Activated CD4-positive, alpha-beta T cell treated with anti-CD3 and anti-CD28 coated beads for 36 hours (primary cell): ENCODE data around the gene GNAI3. TPM values are rescaled to one million over a fixed set of nuclear protein-coding genes. Genes with fewer than 3 reads are reported as not detected.

Experiments used
- ATAC-seq: fragments of 200-7000 bp; cut with Tn5 transposase; one replicate; pipeline ENCODE4 v1.10.0; 2021; ENCODE audit warnings: mild to moderate bottlenecking, moderate library complexity
- CTCF ChIA-PET: fragments of 350-600 bp; sonication (Branson Sonifier 250); formaldehyde crosslinking; loops from one replicate; lab custom pipeline; 2021; ENCODE audit warnings: antibody characterized with exemption; lab: Charles Lee
- POLR2A ChIA-PET: fragments of 350-600 bp; sonication (Branson Sonifier 250); formaldehyde crosslinking; loops from one replicate; lab custom pipeline; 2021; ENCODE audit warnings: antibody characterized with exemption, inconsistent platforms; lab: Charles Lee
- DNase-seq: peaks from one replicate; pipeline ENCODE4 v3.0.0-alpha.2; 2020
- H3K27ac Mint-ChIP-seq: one replicate; pipeline ENCODE4 v1.8.0; 2021; ENCODE audit warnings: mixed read lengths
- H3K27me3 Mint-ChIP-seq: one replicate; pipeline ENCODE4 v1.8.0; 2021; ENCODE audit warnings: mixed read lengths
- H3K36me3 Mint-ChIP-seq: one replicate; pipeline ENCODE4 v1.8.0; 2021; ENCODE audit warnings: low read depth, mixed read lengths
- H3K4me1 Mint-ChIP-seq: one replicate; pipeline ENCODE4 v1.8.0; 2021; ENCODE audit warnings: mixed read lengths
- H3K4me3 Mint-ChIP-seq: one replicate; pipeline ENCODE4 v1.8.0; 2021; ENCODE audit warnings: mild to moderate bottlenecking, moderate library complexity, mixed read lengths
- H3K9me3 Mint-ChIP-seq: one replicate; pipeline ENCODE4 v1.8.0; 2021; ENCODE audit warnings: low read depth, mixed read lengths
- intact Hi-C, 2 experiments: fragments of 100-400 bp; cut with DNase I in 1 of 2; cut with micrococcal nuclease in 1 of 2; formaldehyde crosslinking; loops; one replicate each; pipeline versions ENCODE4 v1.14.2 to v1.15.1; 2022 to 2024; cut with DNase I, micrococcal nuclease
- total RNA-seq, 2 experiments: library from RNA; stranded (reverse); gene quantifications; one replicate each; pipeline ENCODE4 v1.2.3, GENCODE V29; 2021

GNAI3 gene
- total RNA-seq, 2 experiments from 2014 or later: 7.1 to 9.6 TPM

DNA sequence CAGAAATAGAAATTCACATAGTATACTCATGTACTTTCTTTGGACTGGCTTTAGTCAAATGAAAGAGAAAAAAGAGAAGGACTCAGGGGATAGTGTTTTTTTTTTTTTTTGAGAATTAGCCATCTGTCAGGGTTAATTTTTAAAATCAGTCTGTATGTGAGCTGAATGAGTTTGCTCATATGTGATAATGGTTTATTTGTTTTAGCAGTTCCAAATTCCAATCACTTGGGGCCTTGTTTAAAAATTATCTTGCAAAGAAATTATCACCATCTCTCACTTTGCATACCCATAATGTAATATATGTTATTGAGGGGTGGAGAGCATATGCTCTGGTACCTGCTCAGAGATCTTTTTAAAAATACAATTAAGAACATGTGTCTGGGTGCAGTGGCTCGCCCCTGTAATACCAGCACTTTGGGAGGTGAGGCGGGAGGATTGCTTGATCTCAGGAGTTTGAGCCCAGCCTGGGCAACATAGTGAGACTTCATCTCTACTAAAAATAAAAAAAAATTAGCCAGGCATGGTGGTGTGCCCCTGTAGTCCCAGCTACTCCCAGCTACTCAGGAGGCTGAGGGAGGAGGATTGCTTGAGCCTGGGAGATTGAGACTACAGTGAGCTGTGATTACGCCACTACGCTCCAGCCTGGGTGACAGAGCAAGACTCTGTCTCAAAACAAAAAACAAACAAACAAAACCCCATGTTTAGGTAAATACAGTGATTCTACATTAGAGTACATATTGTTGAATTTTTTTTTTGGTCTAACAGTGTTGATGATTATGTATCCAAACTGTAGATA, 19.7 kb downstream of the GNAI3 start:
- ChIA-PET CTCF (interaction anchor here (1.2 kb wide), 1 partner anchor 73 kb away, joined by 3 read pairs; no protein-coding TSS in a partner anchor), POLR2A (interaction anchor here (0.6 kb wide), 1 partner anchor 120 kb away, joined by 4 read pairs; the partner anchor contains the start of gene GSTM1)
- Mint-ChIP-seq H3K9me3 (no peaks in the 10 kb centered on the region), H3K4me1 (peaks cover 44% of the 10 kb centered on the region), H3K27ac (no peak overlapping the region), H3K4me3 (no peak overlapping the region), H3K27me3 (no peaks in the 10 kb centered on the region), H3K36me3 (peaks cover 6% of the 10 kb centered on the region)
- intact Hi-C loops: no loop called here
- no peak for ATAC-seq
- no peak for DNase-seq

DNA sequence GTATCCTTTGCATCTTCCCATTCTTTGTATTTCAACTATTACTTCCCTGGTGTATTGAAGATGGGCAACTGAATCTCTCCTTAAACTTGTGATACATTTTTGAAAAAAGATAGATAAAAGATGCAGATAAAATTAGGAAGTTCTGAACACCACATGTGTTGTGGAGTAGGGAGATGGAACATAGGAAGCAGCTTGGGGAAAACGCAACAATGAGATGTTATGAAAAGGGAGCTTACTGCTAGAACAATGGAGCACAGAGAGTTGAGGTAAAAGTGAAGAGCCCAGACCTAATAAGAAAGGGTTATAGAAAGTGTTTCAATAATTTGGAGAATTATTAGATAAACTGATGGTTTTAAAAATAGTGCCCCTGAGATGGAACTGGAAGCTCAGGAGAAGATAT, 20.9 kb downstream of the GNAI3 start:
- H3K4me3 Mint-ChIP-seq: no peak overlapping the region
- peaks cover 36% of the 10 kb centered on the region for H3K4me1 Mint-ChIP-seq
- H3K9me3 Mint-ChIP-seq: no peaks in the 10 kb centered on the region
- no peaks in the 10 kb centered on the region for H3K27me3 Mint-ChIP-seq
- H3K27ac Mint-ChIP-seq: no peak overlapping the region
- ChIA-PET CTCF (interaction anchor here (0.6 to 2.1 kb wide), 7 partner anchors 10 to 77 kb away, joined by 3 to 10 read pairs (median 4); partner anchors contain the start of gene GNAI3), POLR2A (no interaction called here)
- no peak for DNase-seq
- H3K36me3 Mint-ChIP-seq: peaks cover 4% of the 10 kb centered on the region
- intact Hi-C loops: no loop called here
- ATAC-seq: no peak

DNA sequence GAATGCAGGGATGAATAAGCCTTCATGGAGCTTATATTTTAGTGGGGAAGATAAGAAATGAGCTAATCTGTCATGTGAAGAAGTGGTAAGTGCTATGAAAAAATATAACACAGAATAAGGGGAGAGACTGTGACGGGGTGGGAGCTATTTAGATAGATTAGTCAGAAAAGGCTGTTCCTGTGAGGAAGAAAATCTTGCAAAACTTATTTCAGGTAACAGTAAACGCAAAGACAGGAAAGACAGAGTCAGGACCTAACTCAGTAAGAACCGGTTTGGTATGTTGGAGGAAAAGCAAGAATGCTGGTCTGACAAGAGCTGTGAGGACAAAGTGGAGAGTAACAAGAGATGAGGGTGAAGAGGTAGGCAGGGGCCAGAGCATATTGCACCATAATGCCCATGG, 22.0 kb downstream of the GNAI3 start:
- DNase-seq (no peak), ATAC-seq (no peak)
- Mint-ChIP-seq H3K27me3 (no peaks in the 10 kb centered on the region), H3K27ac (no peak overlapping the region), H3K4me3 (no peak overlapping the region), H3K9me3 (no peaks in the 10 kb centered on the region), H3K4me1 (peaks cover 30% of the 10 kb centered on the region), H3K36me3 (no peaks in the 10 kb centered on the region)
- CTCF ChIA-PET: interaction anchor here (1.0 to 2.1 kb wide), 9 partner anchors 10 to 69 kb away, joined by 3 to 10 read pairs (median 4); partner anchors contain the start of gene GNAI3
- intact Hi-C loops: no loop called here
- POLR2A ChIA-PET: no interaction called here

DNA sequence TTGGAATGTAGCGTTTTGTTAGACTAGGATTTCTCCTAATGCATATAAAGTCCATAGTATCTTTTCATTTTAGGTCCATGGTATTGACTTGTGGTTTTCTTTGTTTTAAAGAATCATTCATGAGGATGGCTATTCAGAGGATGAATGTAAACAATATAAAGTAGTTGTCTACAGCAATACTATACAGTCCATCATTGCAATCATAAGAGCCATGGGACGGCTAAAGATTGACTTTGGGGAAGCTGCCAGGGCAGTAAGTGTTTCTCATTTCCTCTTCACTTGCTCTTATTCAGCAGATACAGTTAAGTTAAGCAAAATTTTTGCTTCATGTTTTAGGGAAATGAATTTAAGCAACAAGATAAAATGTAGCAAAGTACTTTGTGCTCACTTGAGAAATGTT, 25.4 kb downstream of the GNAI3 start:
- POLR2A ChIA-PET: no interaction called here

DNA sequence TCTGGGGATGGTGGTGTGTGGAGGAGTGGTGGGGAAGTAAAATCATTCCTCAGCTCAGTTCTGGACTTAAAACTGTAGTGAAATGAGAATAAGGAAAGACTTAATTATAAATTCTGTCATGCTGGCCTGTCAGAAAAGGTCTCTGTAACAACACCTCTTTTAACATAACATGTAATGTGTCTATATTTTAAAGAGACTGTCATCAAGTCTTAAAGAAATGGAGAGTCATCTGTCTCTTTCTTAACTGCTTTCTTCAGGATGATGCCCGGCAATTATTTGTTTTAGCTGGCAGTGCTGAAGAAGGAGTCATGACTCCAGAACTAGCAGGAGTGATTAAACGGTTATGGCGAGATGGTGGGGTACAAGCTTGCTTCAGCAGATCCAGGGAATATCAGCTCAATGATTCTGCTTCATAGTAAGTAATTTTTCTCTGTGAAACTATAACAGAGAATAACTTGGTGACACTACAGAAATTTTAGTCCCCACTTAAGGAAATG, 30.6 kb downstream of the GNAI3 start:
- H3K36me3 Mint-ChIP-seq: peaks cover 37% of the 10 kb centered on the region
- ChIA-PET CTCF (interaction anchor here (0.7 kb wide), 1 partner anchor 37 kb away, joined by 3 read pairs; no protein-coding TSS in a partner anchor), POLR2A (no interaction called here)
- intact Hi-C loops: no loop called here
- no peaks in the 10 kb centered on the region for H3K9me3 Mint-ChIP-seq
- no peak overlapping the region for H3K4me3 Mint-ChIP-seq
- H3K4me1 Mint-ChIP-seq: peaks cover 3% of the 10 kb centered on the region
- peak overlapping the region; percentile 14 for H3K27ac Mint-ChIP-seq
- H3K27me3 Mint-ChIP-seq: no peaks in the 10 kb centered on the region
- DNase-seq: no peak
- ATAC-seq: no peak

More for the DNA sequence above, 25.4 kb downstream of the GNAI3 start:
- H3K27ac Mint-ChIP-seq: no peak overlapping the region
- no peaks in the 10 kb centered on the region for H3K9me3 Mint-ChIP-seq
- ATAC-seq (no peak), DNase-seq (no peak)
- H3K36me3 Mint-ChIP-seq: peaks cover 9% of the 10 kb centered on the region
- no peak overlapping the region for H3K4me3 Mint-ChIP-seq
- H3K27me3 Mint-ChIP-seq: no peaks in the 10 kb centered on the region
- peaks cover 12% of the 10 kb centered on the region for H3K4me1 Mint-ChIP-seq
- CTCF ChIA-PET: interaction anchor here (1.0 to 1.1 kb wide), 2 partner anchors 25 to 27 kb away, joined by 3 read pairs; partner anchors contain the start of gene GNAI3
- intact Hi-C loops: no loop called here

DNA sequence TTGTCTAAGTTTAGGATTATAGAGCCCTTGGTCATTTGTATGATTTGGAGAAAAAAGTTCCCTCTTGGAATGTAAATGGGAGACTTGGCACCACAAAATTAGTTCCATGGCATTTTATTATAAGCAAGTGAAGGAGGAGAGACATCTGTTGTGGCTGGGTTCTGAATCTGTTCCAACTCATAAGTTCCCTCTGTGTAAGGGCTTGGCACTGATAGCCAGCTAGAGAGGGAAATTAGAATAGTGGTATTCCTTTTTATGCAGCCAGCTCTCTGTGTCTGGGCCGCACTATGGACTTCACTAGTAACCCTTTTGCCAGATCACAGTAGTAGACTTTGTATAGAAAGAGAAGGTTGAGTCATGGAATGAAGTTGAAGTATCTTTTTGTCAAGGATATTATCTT, 31.1 kb downstream of the GNAI3 start:
- DNase-seq (no peak), ATAC-seq (no peak)
- intact Hi-C loops: no loop called here
- ChIA-PET POLR2A (no interaction called here), CTCF (interaction anchor here (0.7 to 2.0 kb wide), 2 partner anchors 34 to 36 kb away, joined by 3 to 6 read pairs; no protein-coding TSS in a partner anchor)
- H3K36me3 Mint-ChIP-seq: peaks cover 39% of the 10 kb centered on the region
- no peak overlapping the region for H3K4me3 Mint-ChIP-seq
- peaks cover 3% of the 10 kb centered on the region for H3K4me1 Mint-ChIP-seq
- no peaks in the 10 kb centered on the region for H3K27me3 Mint-ChIP-seq
- H3K9me3 Mint-ChIP-seq: no peaks in the 10 kb centered on the region
- H3K27ac Mint-ChIP-seq: no peak overlapping the region

DNA sequence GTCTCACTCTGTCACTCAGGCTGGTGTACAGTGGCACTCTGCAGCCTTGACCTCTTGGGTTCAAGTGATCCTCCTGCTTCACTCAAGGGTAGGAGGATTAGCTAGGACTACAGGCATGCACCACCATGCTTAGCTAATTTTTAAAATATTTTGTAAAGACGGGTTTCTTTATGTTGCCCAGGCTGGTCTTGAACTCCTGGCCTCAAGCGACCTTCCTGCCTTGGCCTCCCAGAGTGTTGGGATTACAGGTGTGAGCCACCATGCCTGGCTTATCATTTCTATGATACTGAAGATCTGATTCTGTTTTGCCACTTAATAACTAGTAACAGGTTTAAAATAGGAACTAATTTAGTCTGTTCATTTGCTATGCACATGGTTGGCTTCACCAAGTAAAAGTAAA, 33.6 kb downstream of the GNAI3 start:
- POLR2A ChIA-PET: no interaction called here
- ATAC-seq (no peak), DNase-seq (no peak)
- Mint-ChIP-seq H3K4me3 (no peak overlapping the region), H3K36me3 (peaks cover 47% of the 10 kb centered on the region), H3K27me3 (no peaks in the 10 kb centered on the region), H3K27ac (no peak overlapping the region), H3K9me3 (no peaks in the 10 kb centered on the region), H3K4me1 (peaks cover 3% of the 10 kb centered on the region)
- CTCF ChIA-PET: no interaction called here
- intact Hi-C loops: no loop called here

DNA sequence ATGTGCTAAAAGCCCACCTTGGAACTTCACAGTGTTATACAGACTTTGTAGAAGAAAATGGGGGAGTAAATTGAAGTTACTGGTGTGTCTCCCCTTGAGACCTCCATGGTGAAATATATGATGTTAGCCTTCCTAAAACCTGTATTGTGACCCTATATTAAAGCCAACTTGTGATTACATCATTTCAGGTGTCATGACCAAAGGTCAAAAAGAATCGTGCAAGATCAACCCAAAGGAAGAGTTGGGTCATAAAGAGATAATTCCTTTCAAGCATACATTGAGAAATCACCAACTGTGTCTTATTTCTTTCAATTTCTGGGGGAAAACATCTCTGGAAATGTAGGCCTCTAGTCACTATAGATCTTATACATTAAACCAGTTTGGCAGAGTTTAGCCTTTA, 36.4 kb downstream of the GNAI3 start:
- CTCF ChIA-PET: no interaction called here
- Mint-ChIP-seq H3K4me1 (no peaks in the 10 kb centered on the region), H3K4me3 (no peak overlapping the region), H3K36me3 (peaks cover 54% of the 10 kb centered on the region), H3K27ac (no peak overlapping the region), H3K9me3 (no peaks in the 10 kb centered on the region), H3K27me3 (no peaks in the 10 kb centered on the region)
- ATAC-seq: no peak
- intact Hi-C loops: no loop called here
- DNase-seq: no peak
- POLR2A ChIA-PET: no interaction called here

DNA sequence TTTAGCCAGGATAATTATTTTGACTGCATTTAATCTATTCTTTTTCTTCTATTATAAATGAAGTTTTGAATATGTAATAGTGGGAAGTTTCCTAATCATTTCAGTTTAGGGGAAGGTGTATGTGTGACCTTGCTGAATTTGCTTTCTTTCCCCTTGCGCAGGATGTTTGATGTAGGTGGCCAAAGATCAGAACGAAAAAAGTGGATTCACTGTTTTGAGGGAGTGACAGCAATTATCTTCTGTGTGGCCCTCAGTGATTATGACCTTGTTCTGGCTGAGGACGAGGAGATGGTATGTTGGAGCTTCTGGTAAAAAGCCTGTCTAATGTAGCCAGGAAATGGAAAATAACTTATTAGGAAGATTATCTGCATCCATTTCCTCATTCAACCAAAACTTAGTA, 37.6 kb downstream of the GNAI3 start:
- H3K4me3 Mint-ChIP-seq: no peak overlapping the region
- peaks cover 45% of the 10 kb centered on the region for H3K36me3 Mint-ChIP-seq
- ATAC-seq (no peak), DNase-seq (no peak)
- no peaks in the 10 kb centered on the region for H3K9me3 Mint-ChIP-seq
- CTCF ChIA-PET: interaction anchor here (0.7 kb wide), 3 partner anchors 71 to 187 kb away, joined by 3 read pairs; no protein-coding TSS in a partner anchor
- no peak overlapping the region for H3K27ac Mint-ChIP-seq
- intact Hi-C loops: no loop called here
- no peaks in the 10 kb centered on the region for H3K27me3 Mint-ChIP-seq
- H3K4me1 Mint-ChIP-seq: no peaks in the 10 kb centered on the region
- POLR2A ChIA-PET: no interaction called here

DNA sequence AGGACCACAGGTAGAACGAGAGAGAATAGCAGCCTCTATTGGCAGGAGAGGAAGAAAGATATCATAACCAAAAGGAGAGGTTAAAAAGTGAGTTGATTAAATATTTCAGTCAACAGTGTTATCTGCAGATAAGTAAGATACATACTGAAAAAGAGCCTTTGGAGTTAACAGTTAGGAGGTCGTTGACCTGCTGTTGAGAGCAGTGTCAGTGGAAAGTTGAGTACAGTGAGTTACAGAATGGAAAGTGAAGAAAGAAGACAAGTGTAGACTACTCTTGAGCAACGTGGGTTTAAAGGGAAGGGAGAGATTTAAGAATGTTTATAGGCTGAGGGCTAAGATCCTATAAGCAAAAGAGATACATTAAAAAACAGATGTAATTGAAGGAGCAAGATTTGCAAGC, 40.8 kb downstream of the GNAI3 start:
- Mint-ChIP-seq H3K4me1 (no peaks in the 10 kb centered on the region), H3K4me3 (no peak overlapping the region), H3K27me3 (no peaks in the 10 kb centered on the region), H3K27ac (no peak overlapping the region), H3K9me3 (no peaks in the 10 kb centered on the region), H3K36me3 (peaks cover 39% of the 10 kb centered on the region)
- no peak for DNase-seq
- no peak for ATAC-seq
- intact Hi-C loops: no loop called here
- ChIA-PET POLR2A (no interaction called here), CTCF (no interaction called here)

DNA sequence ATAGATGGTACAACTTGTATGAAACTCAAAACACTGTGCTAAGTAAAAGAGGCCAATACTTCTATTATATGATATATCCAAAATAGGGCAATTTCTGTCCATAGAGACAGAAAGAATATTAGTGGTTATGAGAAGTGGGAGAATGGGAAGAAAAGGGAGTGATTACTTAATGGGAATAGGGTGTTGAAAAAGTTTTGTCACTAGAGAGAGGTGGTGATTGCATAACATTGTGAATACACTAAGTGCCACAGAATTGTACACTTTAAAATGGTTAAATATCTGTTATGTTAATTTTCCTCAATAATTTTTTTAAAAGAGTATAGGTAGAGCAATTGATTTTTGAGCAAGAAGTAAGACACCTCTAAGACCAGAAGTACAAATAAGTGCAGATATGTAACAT, 41.3 kb downstream of the GNAI3 start:
- H3K36me3 Mint-ChIP-seq: peaks cover 37% of the 10 kb centered on the region
- H3K4me3 Mint-ChIP-seq: no peak overlapping the region
- H3K27me3 Mint-ChIP-seq: no peaks in the 10 kb centered on the region
- DNase-seq (no peak), ATAC-seq (no peak)
- no peak overlapping the region for H3K27ac Mint-ChIP-seq
- ChIA-PET POLR2A (no interaction called here), CTCF (interaction anchor here (0.8 to 1.8 kb wide), 3 partner anchors 10 to 310 kb away, joined by 3 to 6 read pairs (median 4); no protein-coding TSS in a partner anchor)
- no peaks in the 10 kb centered on the region for H3K4me1 Mint-ChIP-seq
- H3K9me3 Mint-ChIP-seq: no peaks in the 10 kb centered on the region
- intact Hi-C loops: no loop called here

DNA sequence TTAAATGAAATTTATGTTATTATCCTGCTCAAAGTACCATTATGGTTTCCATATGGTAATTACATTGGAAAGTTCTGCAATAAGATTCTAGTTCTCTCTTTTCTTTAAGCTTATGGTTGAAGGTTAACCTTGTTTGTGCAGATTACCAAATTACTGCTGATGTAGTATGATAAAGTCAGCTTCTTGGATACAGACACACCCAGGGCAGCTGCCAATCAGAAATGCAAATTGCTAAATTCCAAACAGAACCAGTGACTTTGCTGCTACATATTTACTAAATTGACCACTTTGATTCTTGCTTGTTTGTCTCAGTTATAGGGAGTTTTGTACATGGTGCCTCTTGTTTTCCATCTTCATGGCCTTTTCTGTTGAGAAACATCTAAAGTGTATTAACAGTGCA, 44.5 kb downstream of the GNAI3 start:
- ATAC-seq (no peak), DNase-seq (no peak)
- no peaks in the 10 kb centered on the region for H3K27me3 Mint-ChIP-seq
- peaks cover 2% of the 10 kb centered on the region for H3K4me1 Mint-ChIP-seq
- intact Hi-C loops: no loop called here
- no peak overlapping the region for H3K4me3 Mint-ChIP-seq
- ChIA-PET CTCF (no interaction called here), POLR2A (no interaction called here)
- H3K36me3 Mint-ChIP-seq: peaks cover 20% of the 10 kb centered on the region
- no peaks in the 10 kb centered on the region for H3K9me3 Mint-ChIP-seq
- H3K27ac Mint-ChIP-seq: no peak overlapping the region
